ENCODE results near the gene XPR1. TPM values are rescaled to one million over a fixed set of nuclear protein-coding genes. Genes with fewer than 3 reads are reported as not detected.
"Not testable (repeated sequence)": the region's sequence is repeated elsewhere in the genome, so short reads cannot be mapped to it uniquely, and the experiment has no call there.

The XPR1 gene
- total and polyA plus RNA-seq, 2 of the 8 experiments (the other 6 are each of a cell fraction or from before 2014, with no cell fraction given) = 28.6 to 43.9 TPM

GRCh38 chr1:180791152-180791551 lies 159.3 kb downstream of the XPR1 start:
- CTCF ChIA-PET (ENCODE audit: partially characterized antibody) = interaction anchor here (3.1 kb wide), 1 partner anchor 12 kb away, joined by 11 read pairs; no protein-coding TSS in a partner anchor
- H3K23me2 ChIP-seq (ENCODE audit: low read depth, low read length) = not testable (repeated sequence)

More at GRCh38 chr1:180791152-180791551, 159.3 kb downstream of the XPR1 start:
- H4K5ac ChIP-seq (ENCODE audit: insufficient read length, low read depth, low read length); H2BK15ac ChIP-seq (ENCODE audit: low read length); H3K27me3 ChIP-seq (replicated peaks in 1 of 4; ENCODE audit: control insufficient read depth in 3 of 4, extremely low read depth in 1 of 4, insufficient read depth in 3 of 4, low read length in 3 of 4); H3K4me2 ChIP-seq (ENCODE audit: insufficient read depth in 1 of 2, low read depth in 2 of 2, low read length in 2 of 2); H2AFZ ChIP-seq (ENCODE audit: low read length); H3K14ac ChIP-seq (ENCODE audit: insufficient read length); H2BK120ac ChIP-seq (replicated peaks; ENCODE audit: low read depth, low read length); H4K20me1 ChIP-seq (replicated peaks in 1 of 2; ENCODE audit: control insufficient read depth in 1 of 2, insufficient read depth in 2 of 2, low read length in 2 of 2); H3K36me3 ChIP-seq (ENCODE audit: control insufficient read depth in 2 of 4, insufficient read depth in 4 of 4, low read length in 3 of 4); H4K8ac ChIP-seq (ENCODE audit: extremely low read depth, insufficient read depth, low read length); DNase-seq (ENCODE audit: low read depth in 1 of 2, low spot score in 2 of 2); H3K23ac ChIP-seq (ENCODE audit: insufficient read length); FAIRE-seq; H3K27ac ChIP-seq (ENCODE audit: low read depth, low read length); H3K56ac ChIP-seq (replicated peaks; ENCODE audit: insufficient read length, low read depth, low read length); H2BK20ac ChIP-seq (ENCODE audit: low read length); H2BK12ac ChIP-seq (ENCODE audit: low read depth, low read length); H3K79me1 ChIP-seq (ENCODE audit: low read depth, low read length); POLR2A ChIA-PET (ENCODE audit: partially characterized antibody); H3K9ac ChIP-seq (replicated peaks in 1 of 4; ENCODE audit: extremely low read depth in 1 of 4, low read depth in 3 of 4, low read length in 3 of 4); H3K9me3 ChIP-seq (ENCODE audit: insufficient read depth in 2 of 2, low read depth in 1 of 2, low read length in 1 of 2); H4K91ac ChIP-seq (replicated peaks; ENCODE audit: insufficient read length, low read length); H3K4me3 ChIP-seq (ENCODE audit: extremely low read depth in 1 of 4, insufficient read depth in 2 of 4, low read depth in 3 of 4, low read length in 4 of 4); H3K18ac ChIP-seq (ENCODE audit: extremely low read depth, low read length); H3K4me1 ChIP-seq (replicated peaks in 1 of 4; ENCODE audit: control insufficient read depth in 3 of 4, insufficient read depth in 4 of 4, low read length in 3 of 4); H2BK5ac ChIP-seq (ENCODE audit: low read depth, low read length); H3K79me2 ChIP-seq (ENCODE audit: control insufficient read depth in 1 of 2, insufficient read depth in 2 of 2, low read length in 2 of 2); H3K4ac ChIP-seq (replicated peaks; ENCODE audit: insufficient read length, low read depth, low read length); H2AK5ac ChIP-seq (ENCODE audit: low read depth, low read length): not testable (repeated sequence)
- WGBS, 2 experiments (ENCODE audit: extremely low coverage in 1 of 2, insufficient coverage in 1 of 2, insufficient read length in 1 of 2, insufficient replicate concordance in 2 of 2, low coverage in 1 of 2, low lambda C conversion rate in 2 of 2, missing lambda C conversion rate in 1 of 2) = 97% methylated on average over 2 of the region's 2 CpGs; no CpG with 5 or more reads in 1 of the 2 experiments

Measured in H1 (cell line).